ENCODE data around the gene HECTD4.

Gene HECTD4

DNA sequence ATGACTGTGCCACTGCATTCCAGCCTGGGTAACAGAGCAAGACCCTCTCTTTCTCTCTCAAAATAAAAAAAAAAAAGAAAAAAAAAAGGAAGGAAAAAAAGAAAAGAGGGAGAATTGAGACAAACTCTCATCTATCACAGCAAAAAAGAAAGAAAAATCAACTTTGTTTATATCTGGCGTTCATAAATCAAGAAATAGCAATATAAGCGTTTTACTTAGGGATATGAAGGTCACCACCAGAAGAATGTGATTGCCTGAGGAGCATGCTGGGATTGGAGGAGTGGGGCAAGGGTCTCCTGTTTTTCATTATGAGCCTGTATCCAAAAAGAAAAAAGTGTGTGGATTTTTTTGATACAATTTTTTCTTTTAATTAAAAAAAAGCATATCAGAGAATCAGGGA lies 78.4 kb downstream of the HECTD4 start:
- WGBS, 2 donors (ENCODE audit: extremely low coverage in 2 of 2, insufficient read length in 2 of 2, insufficient replicate concordance in 1 of 2), result no CpG with 5 or more reads among the region's 2 CpGs

GRCh38 chr12:112303004-112303403 lies 79.2 kb downstream of the HECTD4 start:
- no peak overlapping the region for H2AK5ac ChIP-seq (ENCODE audit: low read depth, low read length)
- H3K4ac ChIP-seq (ENCODE audit: low read length), result no peak overlapping the region
- no peak overlapping the region for H3K23ac ChIP-seq (ENCODE audit: low read depth, low read length, poor library complexity)
- DNase-seq (ENCODE audit: low spot score), result no peak
- no peaks in the 10 kb centered on the region for H3K79me1 ChIP-seq (ENCODE audit: low read depth, low read length)
- no peaks in the 10 kb centered on the region for H3K9me3 ChIP-seq (replicated peaks in 1 of 2; ENCODE audit: control insufficient read depth in 2 of 2, insufficient read depth in 1 of 2, low read depth in 1 of 2, low read length in 2 of 2)
- H2BK12ac ChIP-seq (ENCODE audit: low read length), result no peak overlapping the region
- no peak overlapping the region for H3K18ac ChIP-seq (ENCODE audit: low read length)
- no CpG with 5 or more reads among the region's 3 CpGs for WGBS, 2 donors (ENCODE audit: extremely low coverage in 2 of 2, insufficient read length in 2 of 2, insufficient replicate concordance in 1 of 2)
- H3K27ac ChIP-seq (replicated peaks; ENCODE audit: low read length), result no peak overlapping the region
- H3K4me3 ChIP-seq (ENCODE audit: low read length in 2 of 2), result no peak overlapping the region
- no peak overlapping the region for H3K4me2 ChIP-seq (ENCODE audit: insufficient read depth, low read length, poor library complexity, severe bottlenecking)
- no peak overlapping the region for H4K91ac ChIP-seq (ENCODE audit: low read depth, low read length, poor library complexity)
- H2AFZ ChIP-seq (ENCODE audit: low read length), result no peak overlapping the region
- H3K14ac ChIP-seq (ENCODE audit: low read length), result no peak overlapping the region
- no peak overlapping the region for H2BK5ac ChIP-seq (ENCODE audit: low read length)
- no peak overlapping the region for H3K9ac ChIP-seq (ENCODE audit: low read depth, low read length, poor library complexity)
- H3K4me1 ChIP-seq (ENCODE audit: control insufficient read depth in 2 of 2, insufficient read depth in 1 of 2, low read depth in 1 of 2, low read length in 2 of 2), result peaks cover 0 to 1% of the 10 kb centered on the region in 2 donors
- peaks cover 8 to 57% of the 10 kb centered on the region in 2 donors for H3K36me3 ChIP-seq (replicated peaks in 1 of 2; ENCODE audit: control insufficient read depth in 2 of 2, insufficient read depth in 2 of 2, low read length in 2 of 2)
- H4K8ac ChIP-seq (ENCODE audit: low read depth, low read length), result no peak overlapping the region
- H2BK120ac ChIP-seq (ENCODE audit: low read depth, low read length), result no peak overlapping the region
- no peaks in the 10 kb centered on the region for H3K27me3 ChIP-seq (ENCODE audit: control insufficient read depth in 3 of 3, insufficient read depth in 3 of 3, low read depth in 1 of 3, low read length in 3 of 3)
- H2BK15ac ChIP-seq (ENCODE audit: low read length), result no peak overlapping the region

More for the DNA sequence above, 78.4 kb downstream of the HECTD4 start:
- H3K27ac ChIP-seq (replicated peaks; ENCODE audit: low read length), result no peak overlapping the region
- peaks cover 9 to 62% of the 10 kb centered on the region in 2 donors for H3K36me3 ChIP-seq (replicated peaks in 1 of 2; ENCODE audit: control insufficient read depth in 2 of 2, insufficient read depth in 2 of 2, low read length in 2 of 2)
- no peak overlapping the region for H4K8ac ChIP-seq (ENCODE audit: low read depth, low read length)
- H2AFZ ChIP-seq (ENCODE audit: low read length), result no peak overlapping the region
- H3K18ac ChIP-seq (ENCODE audit: low read length), result no peak overlapping the region
- H3K4me3 ChIP-seq (ENCODE audit: low read length in 2 of 2), result no peak overlapping the region
- no peak overlapping the region for H3K23ac ChIP-seq (ENCODE audit: low read depth, low read length, poor library complexity)
- no peak overlapping the region for H2BK12ac ChIP-seq (ENCODE audit: low read length)
- peaks cover 0 to 1% of the 10 kb centered on the region in 2 donors for H3K4me1 ChIP-seq (ENCODE audit: control insufficient read depth in 2 of 2, insufficient read depth in 1 of 2, low read depth in 1 of 2, low read length in 2 of 2)
- H2BK5ac ChIP-seq (ENCODE audit: low read length), result no peak overlapping the region
- H3K14ac ChIP-seq (ENCODE audit: low read length), result no peak overlapping the region
- no peak overlapping the region for H3K9ac ChIP-seq (ENCODE audit: low read depth, low read length, poor library complexity)
- no peak overlapping the region for H4K91ac ChIP-seq (ENCODE audit: low read depth, low read length, poor library complexity)
- no peaks in the 10 kb centered on the region for H3K9me3 ChIP-seq (replicated peaks in 1 of 2; ENCODE audit: control insufficient read depth in 2 of 2, insufficient read depth in 1 of 2, low read depth in 1 of 2, low read length in 2 of 2)
- no peak overlapping the region for H3K4ac ChIP-seq (ENCODE audit: low read length)
- no peaks in the 10 kb centered on the region for H3K79me1 ChIP-seq (ENCODE audit: low read depth, low read length)
- H3K4me2 ChIP-seq (ENCODE audit: insufficient read depth, low read length, poor library complexity, severe bottlenecking), result no peak overlapping the region
- no peaks in the 10 kb centered on the region for H3K27me3 ChIP-seq (ENCODE audit: control insufficient read depth in 3 of 3, insufficient read depth in 3 of 3, low read depth in 1 of 3, low read length in 3 of 3)
- no peak overlapping the region for H2BK120ac ChIP-seq (ENCODE audit: low read depth, low read length)
- H2AK5ac ChIP-seq (ENCODE audit: low read depth, low read length), result no peak overlapping the region
- no peak overlapping the region for H2BK15ac ChIP-seq (ENCODE audit: low read length)
- DNase-seq (ENCODE audit: low spot score), result no peak

- Histone ChIP-seq H2BK12ac (ENCODE audit: low read length) (no peak overlapping the region), H2AFZ (ENCODE audit: low read length) (no peak overlapping the region)
- no CpG with 5 or more reads among the region's 3 CpGs for WGBS, 2 donors (ENCODE audit: extremely low coverage in 2 of 2, insufficient read length in 2 of 2, insufficient replicate concordance in 1 of 2)
Observed at GRCh38 chr12:112299704-112300103, 82.5 kb downstream of the HECTD4 start.

DNA sequence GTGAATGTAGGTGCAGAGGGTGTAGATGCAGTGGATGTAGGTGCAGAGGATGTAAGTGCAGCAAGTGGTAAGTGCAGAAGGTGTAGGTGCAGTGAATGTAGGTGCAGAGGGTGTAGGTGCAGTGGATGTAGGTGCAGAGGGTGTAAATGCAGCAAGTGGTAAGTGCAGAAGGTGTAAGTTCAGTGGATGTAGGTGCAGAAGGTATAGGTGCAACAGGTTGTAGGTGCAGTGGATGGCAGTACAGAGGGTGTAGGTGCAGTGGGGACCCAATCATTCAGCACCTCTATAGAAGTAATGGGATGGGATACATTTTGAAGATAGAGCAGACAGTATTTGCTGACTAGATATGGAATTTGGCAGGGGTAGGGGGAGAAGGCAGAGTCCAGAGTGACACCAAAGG lies 85.0 kb downstream of the HECTD4 start:
- H3K4me2 ChIP-seq (ENCODE audit: insufficient read depth, low read length, poor library complexity, severe bottlenecking), result no peak overlapping the region
- peaks cover 0 to 4% of the 10 kb centered on the region in 2 donors for H3K9me3 ChIP-seq (replicated peaks in 1 of 2; ENCODE audit: control insufficient read depth in 2 of 2, insufficient read depth in 1 of 2, low read depth in 1 of 2, low read length in 2 of 2)
- no peak overlapping the region for H3K23ac ChIP-seq (ENCODE audit: low read depth, low read length, poor library complexity)
- H4K8ac ChIP-seq (ENCODE audit: low read depth, low read length), result no peak overlapping the region
- H2AFZ ChIP-seq (ENCODE audit: low read length), result no peak overlapping the region
- no peaks in the 10 kb centered on the region for H3K27me3 ChIP-seq (ENCODE audit: control insufficient read depth in 3 of 3, insufficient read depth in 3 of 3, low read depth in 1 of 3, low read length in 3 of 3)
- H2BK12ac ChIP-seq (ENCODE audit: low read length), result no peak overlapping the region
- H2BK5ac ChIP-seq (ENCODE audit: low read length), result no peak overlapping the region
- no peak for DNase-seq (ENCODE audit: low spot score)
- H3K18ac ChIP-seq (ENCODE audit: low read length), result no peak overlapping the region
- H3K9ac ChIP-seq (ENCODE audit: low read depth, low read length, poor library complexity), result no peak overlapping the region
- no peak overlapping the region for H3K14ac ChIP-seq (ENCODE audit: low read length)
- H2AK5ac ChIP-seq (ENCODE audit: low read depth, low read length), result no peak overlapping the region
- H3K4me3 ChIP-seq (ENCODE audit: low read length in 2 of 2), result peak overlapping the region in 1 of 2 donors; percentile 2
- no peaks in the 10 kb centered on the region for H3K79me1 ChIP-seq (ENCODE audit: low read depth, low read length)
- no peak overlapping the region for H3K4ac ChIP-seq (ENCODE audit: low read length)
- H2BK120ac ChIP-seq (ENCODE audit: low read depth, low read length), result no peak overlapping the region
- no peak overlapping the region for H2BK15ac ChIP-seq (ENCODE audit: low read length)
- H4K91ac ChIP-seq (ENCODE audit: low read depth, low read length, poor library complexity), result no peak overlapping the region
- peaks cover 18 to 37% of the 10 kb centered on the region in 2 donors for H3K36me3 ChIP-seq (replicated peaks in 1 of 2; ENCODE audit: control insufficient read depth in 2 of 2, insufficient read depth in 2 of 2, low read length in 2 of 2)
- no peak overlapping the region for H3K27ac ChIP-seq (replicated peaks; ENCODE audit: low read length)
- peaks cover 0 to 1% of the 10 kb centered on the region in 2 donors for H3K4me1 ChIP-seq (ENCODE audit: control insufficient read depth in 2 of 2, insufficient read depth in 1 of 2, low read depth in 1 of 2, low read length in 2 of 2)

More at GRCh38 chr12:112299704-112300103, 82.5 kb downstream of the HECTD4 start:
- H2BK120ac ChIP-seq (ENCODE audit: low read depth, low read length), result no peak overlapping the region
- no peak overlapping the region for H3K18ac ChIP-seq (ENCODE audit: low read length)
- peaks cover 0 to 4% of the 10 kb centered on the region in 2 donors for H3K9me3 ChIP-seq (replicated peaks in 1 of 2; ENCODE audit: control insufficient read depth in 2 of 2, insufficient read depth in 1 of 2, low read depth in 1 of 2, low read length in 2 of 2)
- no peak overlapping the region for H3K4me3 ChIP-seq (ENCODE audit: low read length in 2 of 2)
- H3K4me2 ChIP-seq (ENCODE audit: insufficient read depth, low read length, poor library complexity, severe bottlenecking), result no peak overlapping the region
- H4K91ac ChIP-seq (ENCODE audit: low read depth, low read length, poor library complexity), result no peak overlapping the region
- H3K23ac ChIP-seq (ENCODE audit: low read depth, low read length, poor library complexity), result no peak overlapping the region
- no peak overlapping the region for H2AK5ac ChIP-seq (ENCODE audit: low read depth, low read length)
- no peak overlapping the region for H2BK5ac ChIP-seq (ENCODE audit: low read length)
- no peak overlapping the region for H4K8ac ChIP-seq (ENCODE audit: low read depth, low read length)
- no peaks in the 10 kb centered on the region for H3K79me1 ChIP-seq (ENCODE audit: low read depth, low read length)
- H3K27ac ChIP-seq (replicated peaks; ENCODE audit: low read length), result no peak overlapping the region
- H3K9ac ChIP-seq (ENCODE audit: low read depth, low read length, poor library complexity), result no peak overlapping the region
- H2BK15ac ChIP-seq (ENCODE audit: low read length), result no peak overlapping the region
- no peak overlapping the region for H3K4ac ChIP-seq (ENCODE audit: low read length)
- H3K14ac ChIP-seq (ENCODE audit: low read length), result no peak overlapping the region
- no peaks in the 10 kb centered on the region for H3K27me3 ChIP-seq (ENCODE audit: control insufficient read depth in 3 of 3, insufficient read depth in 3 of 3, low read depth in 1 of 3, low read length in 3 of 3)
- H3K36me3 ChIP-seq (replicated peaks in 1 of 2; ENCODE audit: control insufficient read depth in 2 of 2, insufficient read depth in 2 of 2, low read length in 2 of 2), result peaks cover 18 to 47% of the 10 kb centered on the region in 2 donors
- peaks cover 0 to 3% of the 10 kb centered on the region in 2 donors for H3K4me1 ChIP-seq (ENCODE audit: control insufficient read depth in 2 of 2, insufficient read depth in 1 of 2, low read depth in 1 of 2, low read length in 2 of 2)
- no peak for DNase-seq (ENCODE audit: low spot score)

All from neuronal stem cell (in vitro differentiated cells).